ENCODE measurements around the gene CHST11. TPM values are rescaled to one million over a fixed set of nuclear protein-coding genes. Genes with fewer than 3 reads are reported as not detected.

The CHST11 gene
- total and polyA plus RNA-seq, 10 of the 15 experiments (the other 5 are each of a cell fraction or from before 2014, with no cell fraction given): 1.9 to 38.1 (median 17.2) TPM

- no peak for TF ChIP-seq BCL3 (IDR thresholded peaks at IDR 0.05; ENCODE audit: borderline replicate concordance, insufficient read depth, low read depth, low read length, poor library complexity, severe bottlenecking)
Measured at GRCh38 chr12:104501115-104501514, 44.4 kb downstream of the CHST11 start (continued).

- SMC1A ChIA-PET (ENCODE audit: uncharacterized antibody, unreplicated experiment): interaction anchor here (0.6 to 3.6 kb wide), 6 partner anchors 9 to 99 kb away, joined by 3 to 25 read pairs (median 6); no protein-coding TSS in a partner anchor
- DNase-seq (ENCODE audit: low read depth, low spot score) (no peak), FAIRE-seq (no peak), ATAC-seq (no peak)
- CTCF ChIA-PET: interaction anchor here (1.0 to 1.4 kb wide), 3 partner anchors 8 to 44 kb away, joined by 3 to 5 read pairs (median 3); no protein-coding TSS in a partner anchor
- intact Hi-C loops (cut with micrococcal nuclease; ENCODE audit: unreplicated experiment): no loop called here
- Histone ChIP-seq H3K36me3 (ENCODE audit: control insufficient read depth in 2 of 2, insufficient read depth in 2 of 2, low read length in 1 of 2) (no peaks in the 10 kb centered on the region; a peak in 1 of 4 replicates), H2AFZ (ENCODE audit: control insufficient read depth, low read depth, low read length) (no peak overlapping the region), H3K9me3 (replicated peaks; ENCODE audit: control insufficient read depth, insufficient read depth, low read length) (no peaks in the 10 kb centered on the region), H3K79me2 (ENCODE audit: control insufficient read depth, insufficient read depth, low read length) (peaks cover 62% of the 10 kb centered on the region), H3K27me3 (replicated peaks in 1 of 2; ENCODE audit: control insufficient read depth in 2 of 2, insufficient read depth in 2 of 2, low read length in 1 of 2) (no peaks in the 10 kb centered on the region), H4K20me1 (ENCODE audit: control insufficient read depth, insufficient read depth) (no peaks in the 10 kb centered on the region), H3K4me2 (ENCODE audit: control insufficient read depth, insufficient read depth) (no peak overlapping the region), H3K4me1 (ENCODE audit: control insufficient read depth, insufficient read depth, low read length) (peaks cover 39% of the 10 kb centered on the region), H3K9ac (ENCODE audit: control insufficient read depth, insufficient read depth, low read length) (no peak overlapping the region), H3K4me3 (no peak overlapping the region), H3K27ac (ENCODE audit: control insufficient read depth, insufficient read depth) (no peak overlapping the region)
- POLR2A ChIA-PET: no interaction called here
- TF ChIP-seq ZZZ3 (IDR thresholded peaks at IDR 0.05; ENCODE audit: control insufficient read depth, insufficient read length, low read depth) (no peak), FOXM1 (IDR thresholded peaks at IDR 0.05; ENCODE audit: low read depth, low read length) (no peak), ATF7 (IDR thresholded peaks at IDR 0.05; ENCODE audit: low read depth) (no peak), NBN (IDR thresholded peaks at IDR 0.05) (no peak), HCFC1 (IDR thresholded peaks at IDR 0.05; ENCODE audit: low read length) (no peak), NRF1 (conservative IDR thresholded peaks at IDR 0.05; ENCODE audit: low read depth, low read length) (no peak), CHD2 (IDR thresholded peaks at IDR 0.05; ENCODE audit: borderline replicate concordance, low read depth, low read length) (no peak), USF1 (IDR thresholded peaks at IDR 0.05; ENCODE audit: borderline replicate concordance, extremely low read length, insufficient read depth, low read depth, low read length) (no peak), TBL1XR1 (IDR thresholded peaks at IDR 0.05; ENCODE audit: low read depth, low read length) (no peak), HDAC2 (IDR thresholded peaks at IDR 0.05) (no peak), KLF5 (IDR thresholded peaks at IDR 0.05; ENCODE audit: partially characterized antibody) (no peak), RFX5 (IDR thresholded peaks at IDR 0.05; ENCODE audit: low read depth, low read length) (no peak), TCF3 (IDR thresholded peaks at IDR 0.05; ENCODE audit: borderline replicate concordance, insufficient read depth, low read depth, low read length) (no peak), SMC3 (IDR thresholded peaks at IDR 0.05; ENCODE audit: borderline replicate concordance, low read length) (no peak), POLR2AphosphoS2 (IDR thresholded peaks at IDR 0.05; ENCODE audit: low read depth, low read length) (no peak), ELK1 (IDR thresholded peaks at IDR 0.05; ENCODE audit: low read depth, low read length) (no peak), MLLT1 (IDR thresholded peaks at IDR 0.05) (no peak), NFYB (IDR thresholded peaks at IDR 0.05; ENCODE audit: insufficient read depth, low read depth, low read length) (no peak), HDGF (IDR thresholded peaks at IDR 0.05) (no peak)
- no TSS peak for BruUV-seq (replicated peaks)
- RAD21 ChIA-PET (ENCODE audit: unreplicated experiment): interaction anchor here (0.7 to 3.8 kb wide), 5 partner anchors 23 to 120 kb away, joined by 3 to 15 read pairs (median 5); no protein-coding TSS in a partner anchor
- WGBS (ENCODE audit: insufficient coverage, insufficient replicate concordance, low lambda C conversion rate, missing lambda C conversion rate): 71% methylated on average over 3 of the region's 3 CpGs
- in situ Hi-C loops (cut with MboI): no loop called here
Measured at GRCh38 chr12:104501660-104502059, 44.9 kb downstream of the CHST11 start.
